Endothelial cell of umbilical vein (primary cell): Measurements from ENCODE around the gene SPAG9. TPM values are rescaled to one million over a fixed set of nuclear protein-coding genes. Genes with fewer than 3 reads are reported as not detected.

Source experiments
- BruUV-seq: library from RNA; stranded (reverse); fragments of 400-500 nt; replicated peaks from 2 replicates; lab custom pipeline; 2021; lab: Mats Ljungman, UMichigan
- CTCF ChIA-PET: fragments of 300-600, 350-600 bp; sonication (Branson Sonifier 250); formaldehyde crosslinking; loops from one replicate; lab custom pipeline; 2021; ENCODE audit warnings: antibody characterized with exemption, inconsistent platforms; lab: Charles Lee
- POLR2A ChIA-PET: fragments of 300-600, 350-600 bp; sonication (Branson Sonifier 250); formaldehyde crosslinking; loops from one replicate; lab custom pipeline; 2021; ENCODE audit warnings: antibody characterized with exemption, inconsistent platforms; lab: Charles Lee
- DNase-seq: peaks from one replicate; pipeline ENCODE4 v3.0.0-alpha.2; 2011; ENCODE audit warnings: low read depth, low spot score
- FAIRE-seq: peaks from 2 replicates; lab custom pipeline; 2011; peaks lifted over from hg19 to GRCh38; lab: Jason Lieb, UNC
- H2AFZ ChIP-seq: 2 replicates; pipeline ENCODE4 v1.6.0; 2012; ENCODE audit warnings: low read depth, low read length, control low read depth, inconsistent platforms
- H3K27ac ChIP-seq: 2 replicates; pipeline ENCODE4 v1.5.1; 2011; ENCODE audit warnings: low read depth, mild to moderate bottlenecking, control low read depth, low read length, moderate library complexity; ENCODE audit not compliant: insufficient read depth
- H3K27me3 ChIP-seq, 2 experiments: 2 replicates each; pipeline versions ENCODE4 v1.6.0 to v1.6.1; 2011; ENCODE audit warnings: low read length in 2 of 2, mixed read lengths in 1 of 2; ENCODE audit not compliant: control insufficient read depth in 2 of 2, insufficient read depth in 2 of 2
- H3K36me3 ChIP-seq, 2 experiments: 2 replicates in 1 of 2; 3 replicates in 1 of 2; pipeline ENCODE4 v1.5.1; 2011; ENCODE audit warnings: low read length in 2 of 2, mild to moderate bottlenecking in 1 of 2, moderate library complexity in 1 of 2; ENCODE audit not compliant: control insufficient read depth in 2 of 2, insufficient read depth in 2 of 2; ENCODE audit errors: extremely low read depth in 1 of 2
- H3K4me1 ChIP-seq: 3 replicates; pipeline ENCODE4 v1.5.1; 2011; ENCODE audit warnings: mild to moderate bottlenecking, low read length; ENCODE audit not compliant: control insufficient read depth, insufficient read depth; ENCODE audit errors: extremely low read depth
- H3K4me2 ChIP-seq: 2 replicates; pipeline ENCODE4 v1.6.1; 2011; ENCODE audit warnings: low read length, control low read depth, mixed read lengths; ENCODE audit not compliant: insufficient read depth
- H3K4me3 ChIP-seq, 3 experiments: fragments of 200-600 bp in 1 of 3; sonication (generic), shearing (Covaris generic) in 1 of 3; replicated peaks in 1 of 3; 2 replicates each; pipeline ENCODE4 v1.5.1; 2011 to 2016; ENCODE audit warnings: control low read depth in 3 of 3, low read length in 3 of 3, mild to moderate bottlenecking in 2 of 3, inconsistent platforms in 1 of 3, low read depth in 1 of 3, moderate library complexity in 1 of 3; ENCODE audit not compliant: insufficient read depth in 1 of 3
- H3K79me2 ChIP-seq: 2 replicates; pipeline ENCODE4 v1.6.0; 2012; ENCODE audit warnings: low read length, inconsistent platforms; ENCODE audit not compliant: control insufficient read depth, insufficient read depth
- H3K9ac ChIP-seq: replicated peaks from 2 replicates; pipeline ENCODE3; 2011; ENCODE audit warnings: low read length, control low read depth; ENCODE audit not compliant: insufficient read depth; ENCODE audit errors: extremely low read depth
- H3K9me1 ChIP-seq: replicated peaks from 3 replicates; pipeline ENCODE4 v1.6.0; 2011; ENCODE audit warnings: mild to moderate bottlenecking, low read length; ENCODE audit not compliant: control insufficient read depth, insufficient read depth; ENCODE audit errors: extremely low read depth
- H3K9me3 ChIP-seq: replicated peaks from 2 replicates; pipeline ENCODE4 v1.5.1; 2012; ENCODE audit warnings: low read length, inconsistent platforms; ENCODE audit not compliant: control insufficient read depth, insufficient read depth
- H4K20me1 ChIP-seq: replicated peaks from 2 replicates; pipeline ENCODE3; 2011; ENCODE audit warnings: mild to moderate bottlenecking, low read length; ENCODE audit not compliant: control insufficient read depth, insufficient read depth; ENCODE audit errors: extremely low read depth
- GATA2 ChIP-seq: IDR thresholded peaks from 2 replicates; pipeline ENCODE4 v1.7.0; 2011; ENCODE audit warnings: low read depth, mild to moderate bottlenecking, moderate library complexity, mixed read lengths, low read length; ENCODE audit not compliant: insufficient read length, insufficient read depth
- JUN ChIP-seq: IDR thresholded peaks from 2 replicates; pipeline ENCODE4 v1.6.1; 2011; ENCODE audit warnings: borderline replicate concordance, low read depth; ENCODE audit not compliant: insufficient read length, insufficient read depth
- POLR2A ChIP-seq: IDR thresholded peaks from 2 replicates; pipeline ENCODE4 v1.6.1; 2012; ENCODE audit warnings: low read depth, mild to moderate bottlenecking, control low read depth, low read length
- POLR2AphosphoS5 ChIP-seq: IDR thresholded peaks from 2 replicates; pipeline ENCODE4 v1.6.1; 2012; ENCODE audit warnings: low read depth, mild to moderate bottlenecking, control low read depth, low read length, moderate library complexity; ENCODE audit not compliant: insufficient read depth
- dilution Hi-C: fragments of 300-500 bp; cut with MboI; formaldehyde crosslinking; loops from one replicate; pipeline ENCODE4 v1.15.0; 2019; ENCODE audit warnings: low sequenced_read_pairs; ENCODE audit not compliant: extremely low pct_ligation_motif_present
- intact Hi-C: fragments of 100-400 bp; cut with micrococcal nuclease; formaldehyde crosslinking; loops from one replicate; pipeline ENCODE4 v1.10.0; 2022
- polyA plus RNA-seq, 4 experiments: library from polyadenylated mRNA; depleted of rRNA in 3 of 4; stranded (reverse) in 3 of 4; unstranded in 1 of 4; fragments of >200 nt; gene quantifications; 2 replicates each; pipeline versions ENCODE4 v1.2.1 to v1.2.3, GENCODE V29; 2011 to 2012; ENCODE audit warnings: missing spikeins in 1 of 4
- total RNA-seq: library from RNA; stranded (reverse); gene quantifications from 2 replicates; pipeline ENCODE4 v1.2.3, GENCODE V29; 2021
- TF ChIP-seq, protein P1 (sequence below): IDR thresholded peaks from 2 replicates; pipeline ENCODE4 v1.6.1; 2011; ENCODE audit not compliant: insufficient read depth, insufficient read length
- TF ChIP-seq, protein P2 (sequence below), 2 donors: IDR thresholded peaks; 1 replicate in 1 of 2; 2 replicates in 1 of 2; pipeline ENCODE4 v1.5.1; 2011; ENCODE audit warnings: low read length in 2 of 2, mild to moderate bottlenecking in 2 of 2, moderate library complexity in 2 of 2, control low read depth in 1 of 2, inconsistent platforms in 1 of 2, low read depth in 1 of 2; ENCODE audit not compliant: insufficient read depth in 1 of 2; ENCODE audit errors: extremely low read depth in 1 of 2

The SPAG9 gene
- total and polyA plus RNA-seq, 2 donors (not counting 3 experiments of a cell fraction or from before 2014, with no cell fraction given), result 16.5 to 75.0 TPM

DNA sequence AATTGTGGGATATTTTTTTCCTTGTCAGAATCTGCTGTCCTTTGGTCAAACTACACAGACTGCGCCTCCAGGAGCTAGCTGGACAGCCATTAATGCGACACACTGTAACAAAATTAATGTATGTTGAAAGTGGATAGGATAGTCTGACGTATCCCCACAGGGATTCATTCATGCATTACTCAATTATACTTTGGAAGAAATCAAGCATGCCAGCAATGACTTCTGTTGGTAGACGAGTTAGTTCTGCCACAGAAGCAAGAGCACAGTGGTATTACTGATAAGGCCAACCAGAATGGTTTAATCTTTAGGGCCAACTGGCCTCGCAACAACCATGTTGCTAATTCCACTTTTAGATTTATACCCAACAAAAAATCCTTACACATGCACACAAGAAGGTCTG lies 148.1 kb downstream of the SPAG9 start:
- Histone ChIP-seq H3K9me1 (no peaks in the 10 kb centered on the region), H3K27ac (no peak overlapping the region), H3K36me3 (peaks cover 1 to 4% of the 10 kb centered on the region in 2 experiments), H3K4me3 (no peak overlapping the region), H3K27me3 (no peaks in the 10 kb centered on the region), H3K4me1 (peaks cover 11% of the 10 kb centered on the region), H4K20me1 (no peaks in the 10 kb centered on the region), H3K79me2 (no peaks in the 10 kb centered on the region), H3K9ac (no peak overlapping the region), H2AFZ (no peak overlapping the region), H3K4me2 (no peak overlapping the region), H3K9me3 (no peaks in the 10 kb centered on the region)
- ChIA-PET CTCF (no interaction called here), POLR2A (no interaction called here)
- no peak for TF ChIP-seq POLR2A
- no peak for TF ChIP-seq POLR2AphosphoS5
- TF ChIP-seq, protein P1, sequence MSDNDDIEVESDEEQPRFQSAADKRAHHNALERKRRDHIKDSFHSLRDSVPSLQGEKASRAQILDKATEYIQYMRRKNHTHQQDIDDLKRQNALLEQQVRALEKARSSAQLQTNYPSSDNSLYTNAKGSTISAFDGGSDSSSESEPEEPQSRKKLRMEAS, result no peak
- no peak for TF ChIP-seq JUN
- TF ChIP-seq GATA2, result no peak
- TF ChIP-seq, protein P2, sequence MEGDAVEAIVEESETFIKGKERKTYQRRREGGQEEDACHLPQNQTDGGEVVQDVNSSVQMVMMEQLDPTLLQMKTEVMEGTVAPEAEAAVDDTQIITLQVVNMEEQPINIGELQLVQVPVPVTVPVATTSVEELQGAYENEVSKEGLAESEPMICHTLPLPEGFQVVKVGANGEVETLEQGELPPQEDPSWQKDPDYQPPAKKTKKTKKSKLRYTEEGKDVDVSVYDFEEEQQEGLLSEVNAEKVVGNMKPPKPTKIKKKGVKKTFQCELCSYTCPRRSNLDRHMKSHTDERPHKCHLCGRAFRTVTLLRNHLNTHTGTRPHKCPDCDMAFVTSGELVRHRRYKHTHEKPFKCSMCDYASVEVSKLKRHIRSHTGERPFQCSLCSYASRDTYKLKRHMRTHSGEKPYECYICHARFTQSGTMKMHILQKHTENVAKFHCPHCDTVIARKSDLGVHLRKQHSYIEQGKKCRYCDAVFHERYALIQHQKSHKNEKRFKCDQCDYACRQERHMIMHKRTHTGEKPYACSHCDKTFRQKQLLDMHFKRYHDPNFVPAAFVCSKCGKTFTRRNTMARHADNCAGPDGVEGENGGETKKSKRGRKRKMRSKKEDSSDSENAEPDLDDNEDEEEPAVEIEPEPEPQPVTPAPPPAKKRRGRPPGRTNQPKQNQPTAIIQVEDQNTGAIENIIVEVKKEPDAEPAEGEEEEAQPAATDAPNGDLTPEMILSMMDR (IDR thresholded peaks at IDR 0.05; ENCODE audit: extremely low read depth in 1 of 2, insufficient read depth in 1 of 2, low read depth in 1 of 2, low read length in 2 of 2), result no peak
- FAIRE-seq (no peak), DNase-seq (no peak)
- intact Hi-C loops (no loop called here), dilution Hi-C loops (no loop called here)
- BruUV-seq, result no TSS peak
